Measurements from ENCODE around the gene NOS1. TPM values are rescaled to one million over a fixed set of nuclear protein-coding genes. Genes with fewer than 3 reads are reported as not detected.

Gene NOS1
- total RNA-seq, 1 experiment from 2014 or later: not detected

DNA sequence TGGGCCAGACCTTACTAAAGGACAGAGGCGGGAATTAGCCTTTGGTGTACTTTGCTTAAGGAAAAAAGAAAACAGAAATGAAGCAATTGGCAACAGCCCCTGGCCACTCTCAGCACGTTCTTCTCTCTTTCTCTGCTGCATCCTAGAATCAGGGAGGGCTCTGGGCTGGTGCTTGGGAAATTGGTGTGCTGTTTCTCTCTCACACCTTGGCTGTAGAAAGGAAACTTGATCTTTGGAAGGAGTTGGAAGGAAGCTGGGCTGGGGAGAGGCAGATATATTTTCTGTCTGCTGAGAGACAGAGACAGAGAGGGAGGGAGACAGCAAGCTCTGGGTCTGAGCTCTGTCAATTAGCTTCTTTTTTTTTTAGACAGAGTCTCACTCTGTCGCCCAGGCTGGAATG, 27.4 kb downstream of the NOS1 start:
- H3K36me3 Mint-ChIP-seq (ENCODE audit: insufficient read depth, unreplicated experiment): no peaks in the 10 kb centered on the region
- H3K9me3 Mint-ChIP-seq (ENCODE audit: unreplicated experiment): no peaks in the 10 kb centered on the region
- Histone ChIP-seq H3K36me3 (ENCODE audit: control insufficient read depth, insufficient read depth, low read length) (no peaks in the 10 kb centered on the region), H3K4me1 (no peaks in the 10 kb centered on the region), H3K4me3 (ENCODE audit: low read depth, low read length) (no peak overlapping the region), H3K9me3 (no peaks in the 10 kb centered on the region), H3K27me3 (replicated peaks; ENCODE audit: control insufficient read depth, insufficient read depth, low read length) (no peaks in the 10 kb centered on the region; the same call in 1 of the 2 replicates)
- no peaks in the 10 kb centered on the region for H3K4me1 Mint-ChIP-seq (ENCODE audit: low read depth, unreplicated experiment)
- peaks cover 34% of the 10 kb centered on the region for H3K27me3 Mint-ChIP-seq (ENCODE audit: insufficient read depth, unreplicated experiment)
- intact Hi-C loops (cut with micrococcal nuclease; ENCODE audit: unreplicated experiment): no loop called here
- no TSS peak for BruUV-seq (replicated peaks)
- ChIA-PET CTCF (no interaction called here), POLR2A (no interaction called here)
- no peak for DNase-seq
- no peak overlapping the region for H3K4me3 Mint-ChIP-seq (ENCODE audit: unreplicated experiment)
- TF ChIP-seq, protein P1, sequence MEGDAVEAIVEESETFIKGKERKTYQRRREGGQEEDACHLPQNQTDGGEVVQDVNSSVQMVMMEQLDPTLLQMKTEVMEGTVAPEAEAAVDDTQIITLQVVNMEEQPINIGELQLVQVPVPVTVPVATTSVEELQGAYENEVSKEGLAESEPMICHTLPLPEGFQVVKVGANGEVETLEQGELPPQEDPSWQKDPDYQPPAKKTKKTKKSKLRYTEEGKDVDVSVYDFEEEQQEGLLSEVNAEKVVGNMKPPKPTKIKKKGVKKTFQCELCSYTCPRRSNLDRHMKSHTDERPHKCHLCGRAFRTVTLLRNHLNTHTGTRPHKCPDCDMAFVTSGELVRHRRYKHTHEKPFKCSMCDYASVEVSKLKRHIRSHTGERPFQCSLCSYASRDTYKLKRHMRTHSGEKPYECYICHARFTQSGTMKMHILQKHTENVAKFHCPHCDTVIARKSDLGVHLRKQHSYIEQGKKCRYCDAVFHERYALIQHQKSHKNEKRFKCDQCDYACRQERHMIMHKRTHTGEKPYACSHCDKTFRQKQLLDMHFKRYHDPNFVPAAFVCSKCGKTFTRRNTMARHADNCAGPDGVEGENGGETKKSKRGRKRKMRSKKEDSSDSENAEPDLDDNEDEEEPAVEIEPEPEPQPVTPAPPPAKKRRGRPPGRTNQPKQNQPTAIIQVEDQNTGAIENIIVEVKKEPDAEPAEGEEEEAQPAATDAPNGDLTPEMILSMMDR (IDR thresholded peaks at IDR 0.05; ENCODE audit: insufficient read depth in 1 of 2, low read depth in 1 of 2, low read length in 1 of 2, severe bottlenecking in 1 of 2, unreplicated experiment in 1 of 2): no peak
- H3K27ac Mint-ChIP-seq (ENCODE audit: unreplicated experiment): no peak overlapping the region

DNA sequence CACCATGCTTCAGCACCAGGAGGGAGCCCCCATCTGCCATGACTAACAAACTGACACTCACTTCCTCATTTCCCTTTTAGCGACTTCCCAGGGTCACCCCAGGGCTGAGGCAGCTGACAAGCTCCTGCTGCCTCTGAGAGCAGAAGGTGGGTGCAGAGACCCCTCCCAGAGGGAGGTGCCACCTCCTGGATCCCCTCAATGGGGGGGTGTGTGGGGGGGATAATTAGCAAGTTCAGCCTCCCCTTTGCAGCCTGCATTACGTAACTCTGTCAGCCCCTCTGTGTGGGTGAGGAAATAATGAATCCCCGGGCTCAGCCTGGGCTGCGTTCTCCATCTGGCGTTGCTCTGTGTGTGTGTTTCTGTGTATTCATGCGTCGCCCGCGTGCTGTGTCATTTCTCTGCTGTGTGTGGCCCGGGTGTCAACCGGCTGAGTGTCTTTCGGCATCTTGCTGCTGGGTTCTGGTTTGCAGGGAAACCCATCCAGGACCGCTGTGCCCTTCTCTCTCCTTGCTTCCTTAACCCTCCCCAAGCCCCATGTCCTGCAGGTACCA, 28.0 kb downstream of the NOS1 start:
- Mint-ChIP-seq H3K27me3 (ENCODE audit: insufficient read depth, unreplicated experiment) (peaks cover 37% of the 10 kb centered on the region), H3K4me3 (ENCODE audit: unreplicated experiment) (no peak overlapping the region), H3K27ac (ENCODE audit: unreplicated experiment) (no peak overlapping the region), H3K9me3 (ENCODE audit: unreplicated experiment) (no peaks in the 10 kb centered on the region), H3K4me1 (ENCODE audit: low read depth, unreplicated experiment) (no peaks in the 10 kb centered on the region), H3K36me3 (ENCODE audit: insufficient read depth, unreplicated experiment) (no peaks in the 10 kb centered on the region)
- no peaks in the 10 kb centered on the region for H3K36me3 ChIP-seq (ENCODE audit: control insufficient read depth, insufficient read depth, low read length)
- no peak overlapping the region for H3K4me3 ChIP-seq (ENCODE audit: low read depth, low read length)
- TF ChIP-seq, protein P1 (IDR thresholded peaks at IDR 0.05; ENCODE audit: insufficient read depth in 1 of 2, low read depth in 1 of 2, low read length in 1 of 2, severe bottlenecking in 1 of 2, unreplicated experiment in 1 of 2): no peak
- no TSS peak for BruUV-seq (replicated peaks)
- no peaks in the 10 kb centered on the region for H3K4me1 ChIP-seq
- H3K9me3 ChIP-seq: no peaks in the 10 kb centered on the region
- intact Hi-C loops (cut with micrococcal nuclease; ENCODE audit: unreplicated experiment): no loop called here
- ChIA-PET POLR2A (no interaction called here), CTCF (no interaction called here)
- H3K27me3 ChIP-seq (replicated peaks; ENCODE audit: control insufficient read depth, insufficient read depth, low read length): no peaks in the 10 kb centered on the region; the same call in 1 of the 2 replicates
- no peak for DNase-seq

DNA sequence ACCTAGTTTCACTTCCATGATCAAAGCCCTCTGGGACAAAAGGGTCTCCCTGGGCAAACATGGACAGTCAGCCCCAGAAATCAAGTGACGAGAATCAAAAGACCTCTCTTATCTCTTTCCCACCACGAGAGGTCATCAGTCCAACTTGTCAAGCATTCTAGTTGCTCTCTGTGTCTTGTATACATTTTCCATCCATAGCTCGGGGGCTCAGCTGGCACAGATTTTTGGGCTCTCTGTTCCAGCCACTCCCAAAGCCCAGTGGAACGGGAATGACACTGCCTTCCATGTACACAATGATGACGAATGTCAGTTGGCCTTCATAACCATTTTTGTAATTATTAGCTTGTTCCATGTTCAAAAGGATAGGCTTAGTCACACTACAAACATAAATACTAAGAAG, 29.7 kb downstream of the NOS1 start:
- Histone ChIP-seq H3K36me3 (ENCODE audit: control insufficient read depth, insufficient read depth, low read length) (no peaks in the 10 kb centered on the region), H3K4me1 (no peaks in the 10 kb centered on the region), H3K9me3 (no peaks in the 10 kb centered on the region), H3K27me3 (replicated peaks; ENCODE audit: control insufficient read depth, insufficient read depth, low read length) (no peaks in the 10 kb centered on the region; the same call in 1 of the 2 replicates), H3K4me3 (ENCODE audit: low read depth, low read length) (no peak overlapping the region)
- Mint-ChIP-seq H3K36me3 (ENCODE audit: insufficient read depth, unreplicated experiment) (no peaks in the 10 kb centered on the region), H3K27ac (ENCODE audit: unreplicated experiment) (no peak overlapping the region), H3K4me1 (ENCODE audit: low read depth, unreplicated experiment) (no peaks in the 10 kb centered on the region), H3K4me3 (ENCODE audit: unreplicated experiment) (no peak overlapping the region), H3K9me3 (ENCODE audit: unreplicated experiment) (no peaks in the 10 kb centered on the region), H3K27me3 (ENCODE audit: insufficient read depth, unreplicated experiment) (peaks cover 42% of the 10 kb centered on the region)
- ChIA-PET CTCF (no interaction called here), POLR2A (no interaction called here)
- intact Hi-C loops (cut with micrococcal nuclease; ENCODE audit: unreplicated experiment): no loop called here
- TF ChIP-seq, protein P1 (IDR thresholded peaks at IDR 0.05; ENCODE audit: insufficient read depth in 1 of 2, low read depth in 1 of 2, low read length in 1 of 2, severe bottlenecking in 1 of 2, unreplicated experiment in 1 of 2): no peak
- no TSS peak for BruUV-seq (replicated peaks)
- DNase-seq: no peak
